Inflammatory macrophage treated with lipopolysaccharide for 1 hour (primary cell): Measurements from ENCODE around the gene ZNF302.
"Not testable (repeated sequence)": the region's sequence is repeated elsewhere in the genome, so short reads cannot be mapped to it uniquely, and the experiment has no call there.

Source experiments
- DNase-seq, 2 donors: peaks; one replicate each; pipeline ENCODE4 v3.0.0-alpha.2; 2020 to 2022

Gene ZNF302

GRCh38 chr19:34677386-34678084 lies at the start of gene ZNF302:
Gene ZNF302, plus strand, starts transcription at chr19:34677678. Its CDS starts 1,127 bp downstream, at chr19:34678805.
- DNase-seq = peak; percentile 97

- no peak for DNase-seq
Observed at GRCh38 chr19:34633802-34634201, 43.7 kb upstream of the ZNF302 start.

GRCh38 chr19:34639491-34640085 lies 37.9 kb upstream of the ZNF302 start:
- peak; percentile 41 to 84 for DNase-seq

- no peak for DNase-seq
Observed at GRCh38 chr19:34642241-34642640, 35.2 kb upstream of the ZNF302 start.

GRCh38 chr19:34644991-34645461 lies 32.5 kb upstream of the ZNF302 start:
- DNase-seq = no peak

GRCh38 chr19:34645551-34645950 lies 31.9 kb upstream of the ZNF302 start:
- no peak for DNase-seq

GRCh38 chr19:34649886-34650543 lies 27.5 kb upstream of the ZNF302 start:
- DNase-seq = no peak

GRCh38 chr19:34651747-34652146 lies 25.7 kb upstream of the ZNF302 start:
- no peak for DNase-seq

- DNase-seq = no peak
Observed at GRCh38 chr19:34654796-34655195, 22.7 kb upstream of the ZNF302 start.

- DNase-seq = no peak
Observed at GRCh38 chr19:34655651-34656050, 21.8 kb upstream of the ZNF302 start.

- DNase-seq = no peak
Observed at GRCh38 chr19:34661357-34661756, 16.1 kb upstream of the ZNF302 start.

- no peak for DNase-seq
Observed at GRCh38 chr19:34662919-34663318, 14.6 kb upstream of the ZNF302 start.

- no peak for DNase-seq
Observed at GRCh38 chr19:34664168-34664567, 13.3 kb upstream of the ZNF302 start.

- DNase-seq = no peak
Observed at GRCh38 chr19:34664870-34665269, 12.6 kb upstream of the ZNF302 start.

- DNase-seq = not testable (repeated sequence)
Observed at GRCh38 chr19:34665275-34665674, 12.2 kb upstream of the ZNF302 start.

- DNase-seq = no peak
Observed at GRCh38 chr19:34666200-34666957, 11.1 kb upstream of the ZNF302 start.

GRCh38 chr19:34666958-34667265 lies 10.6 kb upstream of the ZNF302 start:
- DNase-seq = no peak

- no peak for DNase-seq
Observed at GRCh38 chr19:34667349-34668076, 10.0 kb upstream of the ZNF302 start.

GRCh38 chr19:34668077-34668689 lies 9.3 kb upstream of the ZNF302 start:
- not testable (repeated sequence) for DNase-seq

- DNase-seq = not testable (repeated sequence)
Observed at GRCh38 chr19:34668690-34669089, 8.8 kb upstream of the ZNF302 start.

- DNase-seq = no peak
Observed at GRCh38 chr19:34669305-34669704, 8.2 kb upstream of the ZNF302 start.

GRCh38 chr19:34671972-34672371 lies 5.5 kb upstream of the ZNF302 start:
- no peak for DNase-seq
